ENCODE data around the gene KRTAP5-4. TPM values are rescaled to one million over a fixed set of nuclear protein-coding genes. Genes with fewer than 3 reads are reported as not detected.
A peak's percentile ranks its signal among the peaks of the same experiment; 100 is the strongest.

KRTAP5-4 gene
- total RNA-seq, 4 donors from 2014 or later, result not detected

DNA sequence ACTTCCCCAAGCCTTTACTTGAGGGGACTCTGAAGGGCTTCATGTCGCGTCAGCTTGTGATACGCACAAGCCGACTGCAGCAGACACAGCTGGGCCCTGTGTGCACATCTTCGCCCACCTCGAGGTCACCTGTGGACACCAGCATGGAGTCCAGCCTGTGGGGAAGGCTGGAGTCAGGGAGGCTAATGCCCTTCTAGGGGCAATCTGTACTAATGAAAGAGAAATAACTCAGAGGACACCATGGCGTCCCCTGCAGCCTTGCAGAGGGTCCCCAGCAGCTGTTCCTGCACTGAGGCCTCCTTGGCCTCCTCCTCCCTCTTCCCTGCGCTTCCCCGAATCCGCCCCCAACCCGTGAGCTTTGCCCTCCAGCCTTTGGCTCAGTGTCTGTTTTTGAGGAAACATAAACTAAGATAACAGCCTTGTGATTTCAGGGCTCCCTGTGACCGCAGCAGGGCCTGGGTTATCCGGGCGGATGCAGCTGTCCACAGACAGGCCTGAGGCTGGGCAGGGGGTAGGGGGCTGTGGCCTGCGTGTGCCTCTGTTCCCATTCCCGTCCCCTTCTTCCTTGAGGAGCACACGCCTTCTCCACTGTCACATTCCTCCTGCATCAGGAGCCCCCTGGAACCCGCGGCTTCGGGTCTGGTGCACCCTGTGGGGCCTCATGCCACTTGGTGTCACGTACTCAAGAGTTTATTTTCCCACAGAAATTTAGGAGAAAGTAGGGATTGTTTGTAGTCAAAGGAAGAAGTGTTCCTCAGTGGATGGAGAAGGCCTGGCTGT, 32.6 kb upstream of the KRTAP5-4 start:
- H3K9me3 ChIP-seq, result no peaks in the 10 kb centered on the region
- no peaks in the 10 kb centered on the region for H3K4me1 ChIP-seq
- intact Hi-C loops (cut with DNase I; ENCODE audit: low total_unique reads), result no loop called here
- no peaks in the 10 kb centered on the region for H3K27me3 ChIP-seq
- TF ChIP-seq, protein P1, sequence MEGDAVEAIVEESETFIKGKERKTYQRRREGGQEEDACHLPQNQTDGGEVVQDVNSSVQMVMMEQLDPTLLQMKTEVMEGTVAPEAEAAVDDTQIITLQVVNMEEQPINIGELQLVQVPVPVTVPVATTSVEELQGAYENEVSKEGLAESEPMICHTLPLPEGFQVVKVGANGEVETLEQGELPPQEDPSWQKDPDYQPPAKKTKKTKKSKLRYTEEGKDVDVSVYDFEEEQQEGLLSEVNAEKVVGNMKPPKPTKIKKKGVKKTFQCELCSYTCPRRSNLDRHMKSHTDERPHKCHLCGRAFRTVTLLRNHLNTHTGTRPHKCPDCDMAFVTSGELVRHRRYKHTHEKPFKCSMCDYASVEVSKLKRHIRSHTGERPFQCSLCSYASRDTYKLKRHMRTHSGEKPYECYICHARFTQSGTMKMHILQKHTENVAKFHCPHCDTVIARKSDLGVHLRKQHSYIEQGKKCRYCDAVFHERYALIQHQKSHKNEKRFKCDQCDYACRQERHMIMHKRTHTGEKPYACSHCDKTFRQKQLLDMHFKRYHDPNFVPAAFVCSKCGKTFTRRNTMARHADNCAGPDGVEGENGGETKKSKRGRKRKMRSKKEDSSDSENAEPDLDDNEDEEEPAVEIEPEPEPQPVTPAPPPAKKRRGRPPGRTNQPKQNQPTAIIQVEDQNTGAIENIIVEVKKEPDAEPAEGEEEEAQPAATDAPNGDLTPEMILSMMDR (IDR thresholded peaks at IDR 0.05), result no peak
- no peak for TF ChIP-seq POLR2A (IDR thresholded peaks at IDR 0.05)
- no peak overlapping the region for H3K4me3 ChIP-seq
- H3K27ac ChIP-seq, result no peak overlapping the region
- DNase-seq, result peak in 1 of 2 donors; percentile 10
- H3K36me3 ChIP-seq, result no peaks in the 10 kb centered on the region

DNA sequence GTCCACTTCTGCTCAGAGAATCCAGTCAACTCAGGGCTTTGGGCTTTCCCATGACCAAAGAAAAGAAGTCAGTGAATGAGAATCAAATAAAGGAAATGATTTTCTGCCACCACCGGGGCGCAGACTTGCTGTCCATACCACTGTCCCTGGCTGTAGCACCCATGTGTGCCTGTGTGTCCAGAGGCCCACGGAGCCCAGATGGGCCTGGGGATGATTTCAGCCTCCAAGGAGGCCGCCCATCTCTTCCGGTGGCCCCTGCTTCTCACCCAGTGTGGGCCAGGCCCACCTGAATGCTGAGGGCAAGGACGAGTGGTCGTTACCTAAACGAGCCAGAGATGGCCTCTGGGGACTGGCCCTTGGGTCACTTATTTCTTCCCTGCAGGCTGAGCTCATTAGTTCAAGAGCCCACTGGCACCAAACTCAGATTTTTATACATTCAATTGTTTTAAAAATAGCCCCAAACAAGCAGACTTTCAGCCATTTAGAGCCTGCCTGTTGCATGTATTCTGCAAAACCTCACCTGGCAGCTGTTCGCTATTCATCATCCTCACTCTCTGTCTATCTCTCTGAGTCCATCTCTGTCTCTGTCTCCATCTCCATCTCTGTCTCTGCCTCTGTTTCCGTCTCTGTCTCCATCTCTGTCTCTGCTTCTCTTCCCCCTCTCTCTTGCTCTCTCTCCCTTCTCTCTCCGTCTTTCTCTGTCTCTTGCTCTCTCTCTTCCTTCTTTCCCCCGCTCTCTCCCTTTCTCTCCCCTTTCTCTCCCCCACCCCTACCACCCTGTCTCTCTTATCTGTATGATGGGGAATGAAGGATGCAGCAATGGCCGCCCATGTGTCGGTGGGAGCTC, 31.8 kb upstream of the KRTAP5-4 start:
- Histone ChIP-seq H3K36me3 (no peaks in the 10 kb centered on the region), H3K27ac (no peak overlapping the region), H3K27me3 (no peaks in the 10 kb centered on the region), H3K4me1 (no peaks in the 10 kb centered on the region), H3K9me3 (no peaks in the 10 kb centered on the region), H3K4me3 (no peak overlapping the region)
- TF ChIP-seq POLR2A (IDR thresholded peaks at IDR 0.05), result no peak
- TF ChIP-seq, protein P1 (IDR thresholded peaks at IDR 0.05), result no peak
- intact Hi-C loops (cut with DNase I; ENCODE audit: low total_unique reads), result no loop called here
- peak in 1 of 2 donors; percentile 6 for DNase-seq

DNA sequence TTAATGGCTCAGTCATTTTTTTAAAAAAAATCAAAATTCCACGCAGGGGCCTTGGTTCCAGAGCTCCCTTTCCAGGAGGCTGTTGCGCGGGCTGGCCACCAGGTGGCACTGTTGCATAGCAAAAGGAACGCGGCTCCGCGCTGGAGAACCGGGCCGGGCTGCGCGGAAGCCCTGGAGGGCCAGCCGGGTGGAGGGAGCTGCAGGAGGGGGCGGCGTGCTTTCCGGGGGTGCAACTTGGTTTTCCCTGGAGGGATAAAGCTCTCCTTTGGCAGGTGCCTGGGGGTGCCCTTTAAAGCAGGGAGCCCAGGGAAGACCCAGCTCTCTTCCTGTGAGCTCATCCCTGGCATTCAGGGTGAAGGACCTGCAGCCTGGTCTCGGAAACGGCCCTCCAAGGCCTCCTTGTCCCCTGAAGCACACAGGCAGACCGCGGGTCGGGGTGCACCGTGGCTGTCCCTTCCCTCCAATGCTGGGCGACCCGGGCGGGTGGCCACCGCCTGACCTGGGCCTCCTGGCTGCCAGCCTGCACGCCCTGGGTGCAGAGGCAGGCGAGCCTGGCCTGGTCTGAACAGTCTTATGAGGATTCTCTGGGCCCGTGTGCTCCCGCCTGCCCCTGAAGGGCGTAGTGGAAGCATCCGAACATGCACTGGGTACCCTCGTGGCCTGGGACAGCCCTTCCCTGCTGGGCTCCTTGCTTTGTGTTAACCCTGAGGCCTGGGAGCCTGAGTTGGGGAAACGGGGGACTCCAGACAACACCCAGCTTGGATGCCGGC, 31.0 kb upstream of the KRTAP5-4 start:
- Histone ChIP-seq H3K9me3 (no peaks in the 10 kb centered on the region), H3K4me3 (no peak overlapping the region), H3K27me3 (no peaks in the 10 kb centered on the region), H3K27ac (no peak overlapping the region), H3K4me1 (no peaks in the 10 kb centered on the region), H3K36me3 (no peaks in the 10 kb centered on the region)
- intact Hi-C loops (cut with DNase I; ENCODE audit: low total_unique reads), result no loop called here
- TF ChIP-seq POLR2A (IDR thresholded peaks at IDR 0.05), result no peak
- TF ChIP-seq, protein P1 (IDR thresholded peaks at IDR 0.05), result peak; percentile 93 to 99 (median 98)
- DNase-seq, result peak; percentile 63 to 80

DNA sequence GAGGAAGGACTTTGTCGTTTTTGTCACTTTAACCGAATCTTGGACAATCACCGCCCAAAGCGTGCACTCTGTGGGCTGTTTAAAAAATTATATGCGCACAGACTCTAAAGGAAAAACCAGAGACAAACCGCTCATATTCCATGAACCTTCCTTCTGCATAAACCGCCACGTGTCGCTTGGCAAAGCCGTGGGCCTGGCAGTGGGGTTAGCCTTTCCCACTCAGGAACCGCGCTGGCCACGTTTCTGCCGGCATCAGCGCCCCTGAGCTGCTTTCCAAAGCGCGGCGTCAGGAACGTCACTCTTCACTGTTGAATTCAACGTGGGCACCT, 30.5 kb upstream of the KRTAP5-4 start:
- Histone ChIP-seq H3K9me3 (no peaks in the 10 kb centered on the region), H3K36me3 (no peaks in the 10 kb centered on the region), H3K4me3 (no peak overlapping the region), H3K27ac (no peak overlapping the region), H3K27me3 (no peaks in the 10 kb centered on the region), H3K4me1 (no peaks in the 10 kb centered on the region)
- intact Hi-C loops (cut with DNase I; ENCODE audit: low total_unique reads), result no loop called here
- TF ChIP-seq, protein P1 (IDR thresholded peaks at IDR 0.05), result no peak
- TF ChIP-seq POLR2A (IDR thresholded peaks at IDR 0.05), result no peak
- DNase-seq, result no peak
